LoVo (cell line): ENCODE measurements around the gene ADCY1.
A peak's percentile ranks its signal among the peaks of the same experiment; 100 is the strongest.

Source experiments
- DNase-seq: peaks from one replicate; pipeline ENCODE4 v3.0.0-alpha.2; 2016; ENCODE audit warnings: low spot score

ADCY1 gene

DNA sequence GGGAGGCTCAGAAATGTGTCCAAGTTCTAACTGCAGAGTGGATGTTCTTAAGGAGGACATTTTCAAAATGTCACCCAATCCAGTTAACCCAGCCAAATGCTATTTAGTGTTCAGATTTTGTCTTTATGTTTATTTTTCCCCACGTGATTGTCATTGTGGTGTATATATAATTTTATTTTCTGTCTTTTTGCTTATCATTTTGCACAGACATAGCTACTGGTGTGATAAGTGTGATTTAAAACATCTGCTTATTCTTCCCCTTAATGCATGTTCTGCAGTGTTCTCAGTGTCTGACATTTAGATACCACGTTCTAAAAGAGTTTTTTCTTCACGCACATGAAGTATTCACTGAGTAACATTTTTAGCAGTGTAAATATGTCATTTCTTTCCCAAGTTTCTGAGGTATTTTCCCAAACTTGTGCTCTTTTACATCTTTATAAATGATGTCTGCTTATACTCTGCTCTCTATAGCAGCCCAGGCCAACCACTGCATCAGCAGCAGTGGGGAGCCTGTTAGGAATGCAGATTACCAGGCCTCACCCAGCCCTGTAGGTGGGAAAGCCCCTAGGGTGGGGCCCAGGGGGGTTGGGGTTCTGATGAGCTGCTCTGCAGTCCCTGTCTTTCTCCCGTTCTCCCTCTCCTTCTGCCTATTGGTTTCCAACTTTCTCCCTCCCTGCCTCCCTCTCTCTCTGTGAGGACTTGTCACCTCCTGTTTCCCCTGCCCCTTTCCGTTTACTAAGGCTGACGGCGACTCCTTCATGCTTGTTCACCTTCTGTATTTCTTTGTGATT lies 20.8 kb downstream of the ADCY1 start:
- DNase-seq = no peak

DNA sequence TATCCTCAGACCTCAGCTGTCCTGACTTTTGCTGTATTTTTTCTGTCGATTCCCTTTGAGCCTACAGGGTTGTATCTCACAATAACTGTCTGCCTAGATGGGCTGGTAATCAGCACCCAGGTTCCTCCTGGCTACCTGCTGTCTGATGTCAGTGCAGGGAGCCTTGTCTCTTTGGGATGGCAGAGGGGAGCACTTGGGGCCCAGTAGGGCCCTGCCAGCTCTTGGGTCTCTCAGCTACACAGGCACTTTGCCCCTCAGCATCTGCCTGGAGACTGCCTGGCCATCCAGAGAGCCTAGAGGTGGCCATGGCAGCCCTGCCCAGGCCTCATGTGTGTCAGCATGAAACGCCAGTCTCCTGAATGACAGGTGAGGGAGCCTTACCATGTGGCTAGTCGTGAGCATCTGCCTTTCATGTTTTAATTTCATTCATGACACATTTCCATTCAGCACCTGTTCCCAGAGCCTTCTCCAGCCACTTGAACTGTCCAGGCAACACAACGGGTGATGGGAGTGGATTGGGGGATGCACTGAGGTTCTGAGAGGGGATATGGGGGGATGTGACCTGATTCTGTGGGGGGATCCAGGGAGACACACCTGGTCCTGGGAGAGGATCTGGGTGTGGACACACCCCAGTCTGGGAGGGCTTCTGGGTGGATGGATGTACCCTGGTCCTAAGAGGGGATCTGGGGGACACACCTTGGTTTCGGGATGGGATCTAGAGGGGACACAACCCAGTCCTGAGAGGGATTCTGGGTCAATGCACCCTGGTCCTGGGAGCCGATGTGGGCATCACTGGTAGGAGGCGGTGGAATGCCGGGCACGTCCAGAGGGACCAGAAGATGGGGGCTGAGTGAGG lies 21.9 kb downstream of the ADCY1 start:
- DNase-seq = no peak

DNA sequence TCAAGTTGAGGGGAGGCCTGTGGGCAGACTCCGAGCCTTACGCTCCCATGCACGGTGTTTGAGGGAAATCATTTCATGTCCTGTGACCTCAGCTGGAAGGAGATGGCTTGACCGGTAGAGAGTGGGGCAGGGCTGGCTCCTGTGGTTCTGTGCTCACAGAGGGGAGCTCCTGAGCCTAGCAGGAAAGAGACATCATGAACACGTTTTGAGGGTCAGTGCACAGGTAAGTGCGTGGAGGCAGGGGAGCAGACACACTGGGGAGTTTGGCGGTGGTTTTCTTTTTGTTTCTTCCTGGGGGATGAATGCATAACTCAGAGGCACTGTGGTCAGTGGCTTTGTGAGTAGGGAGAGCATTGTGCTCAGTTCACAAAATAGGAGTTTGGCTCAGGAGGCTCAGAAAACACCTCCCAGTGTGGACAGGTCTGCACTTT lies 22.5 kb downstream of the ADCY1 start:
- DNase-seq = no peak

DNA sequence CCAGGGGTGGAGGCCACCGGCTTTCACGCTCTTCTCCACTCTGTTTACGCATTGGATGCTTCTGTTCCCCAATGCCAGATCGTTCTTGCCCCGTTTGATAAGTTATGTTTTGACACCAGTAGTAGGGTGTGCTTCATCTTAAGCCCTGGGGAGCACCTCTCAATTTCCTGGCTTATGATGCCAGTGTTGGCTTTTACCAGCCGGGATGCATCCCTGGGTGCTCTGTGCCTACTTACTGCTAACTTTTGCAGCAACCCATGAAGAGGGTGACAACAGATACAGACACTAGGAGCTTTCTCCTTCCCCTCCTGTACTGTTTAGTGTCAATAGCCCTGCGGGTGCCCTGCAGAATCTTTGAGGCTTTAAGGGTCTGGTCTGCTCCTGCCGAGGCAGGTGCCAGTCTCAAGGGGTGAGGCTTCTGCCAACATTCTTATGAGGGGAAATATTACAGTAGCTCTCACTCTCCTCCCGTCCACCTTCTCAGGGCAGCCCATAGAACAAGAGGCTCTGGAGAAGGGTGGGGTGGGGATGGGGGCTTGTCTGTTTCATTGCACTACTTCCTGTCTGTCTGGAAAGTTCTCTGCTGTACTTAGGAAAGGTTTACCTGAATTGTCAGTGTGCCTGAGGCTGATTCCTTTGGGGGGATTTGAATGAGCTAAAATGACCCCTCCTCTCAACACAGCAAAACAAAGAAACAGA lies 23.3 kb downstream of the ADCY1 start:
- no peak for DNase-seq

DNA sequence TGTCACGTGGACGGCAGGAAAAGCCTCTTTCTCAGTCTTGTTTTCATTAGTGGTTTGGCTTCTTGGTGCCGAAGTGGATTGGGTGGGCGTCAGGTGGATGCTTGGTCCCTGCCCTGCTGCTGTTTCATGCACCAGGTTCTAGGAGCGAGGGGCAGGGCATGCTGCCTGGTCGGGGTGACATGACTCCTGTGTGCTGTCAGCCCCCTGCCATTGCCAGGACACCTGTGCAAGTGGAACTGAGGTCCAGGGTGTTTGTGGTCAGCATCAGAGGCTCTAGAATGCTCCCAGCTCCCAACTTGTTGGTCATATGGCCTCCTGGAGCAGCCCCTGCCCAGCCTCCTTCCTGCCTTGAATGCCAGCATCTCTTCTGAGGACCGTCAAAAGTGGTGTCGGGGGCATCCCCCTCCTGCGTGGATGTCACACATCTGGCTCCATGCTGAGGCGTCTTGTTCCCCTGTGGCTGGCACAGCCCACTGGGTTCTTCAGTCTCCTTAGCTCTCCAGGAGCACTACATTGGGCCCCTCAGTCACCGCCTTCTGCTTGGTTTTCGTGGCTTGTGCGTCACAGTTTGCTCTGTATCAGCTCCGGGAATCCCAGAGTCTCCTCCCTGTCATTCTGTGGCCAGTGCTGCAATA lies 24.8 kb downstream of the ADCY1 start:
- no peak for DNase-seq

DNA sequence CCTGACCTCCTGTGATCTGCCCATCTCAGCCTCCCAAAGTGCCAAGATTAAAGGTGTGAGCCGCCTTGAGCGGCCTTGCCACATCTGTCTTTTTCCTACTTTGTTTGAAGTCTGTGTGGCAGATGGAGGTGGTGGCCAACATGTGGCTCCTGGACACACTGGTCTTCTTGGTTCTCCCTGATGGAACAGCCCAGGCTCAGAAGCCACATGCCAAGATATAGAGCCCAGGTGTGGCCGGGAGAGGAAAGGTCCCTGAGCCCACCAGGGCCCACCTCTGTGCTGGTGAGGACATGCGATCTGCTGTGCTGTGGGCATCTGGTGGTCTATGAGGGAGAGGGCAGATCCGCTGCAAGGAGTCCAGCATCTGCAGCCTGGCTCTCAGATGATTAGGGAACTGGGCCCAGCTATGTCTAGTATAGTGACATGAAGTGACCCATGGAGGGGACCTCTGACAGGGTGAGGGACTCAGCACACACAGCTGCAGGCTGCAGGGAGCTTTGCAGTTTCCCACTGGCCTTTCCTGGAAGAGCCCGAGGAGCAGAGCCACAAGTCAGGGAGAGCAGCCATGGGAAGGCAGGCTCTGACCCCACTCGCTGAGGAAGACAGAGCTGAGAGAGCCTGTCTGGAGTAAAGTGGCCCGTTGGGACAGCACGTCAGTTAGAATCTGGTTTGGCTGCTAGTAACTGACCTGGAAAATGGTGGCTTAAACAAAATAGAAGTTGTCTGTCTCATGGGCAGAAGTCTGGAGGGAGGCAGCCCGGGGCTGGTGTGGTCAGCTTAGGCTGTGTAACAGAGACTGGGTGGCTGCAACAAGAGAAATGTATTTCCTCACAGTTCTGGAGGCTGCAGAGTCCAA lies 25.9 kb downstream of the ADCY1 start:
- DNase-seq = no peak

DNA sequence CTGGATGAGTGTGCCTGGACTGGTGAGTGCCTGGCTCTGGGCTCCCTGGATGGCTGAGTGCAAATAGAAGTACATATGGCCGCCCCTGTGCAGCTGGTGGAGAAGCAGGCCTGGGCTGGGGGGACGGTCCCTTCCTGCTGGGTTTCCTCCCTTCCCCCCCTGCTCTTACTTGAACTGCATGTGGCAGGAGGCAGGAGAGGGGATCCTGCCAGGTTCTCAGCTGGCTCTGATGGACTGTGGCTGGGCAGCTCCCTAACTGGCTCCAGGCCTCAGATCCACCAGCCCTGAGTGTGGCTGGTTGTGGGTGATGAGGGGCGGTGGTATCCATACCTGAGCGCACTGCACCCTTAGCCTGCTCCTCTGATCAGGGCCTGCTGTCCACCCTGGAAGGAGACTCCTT lies 26.9 kb downstream of the ADCY1 start:
- no peak for DNase-seq

DNA sequence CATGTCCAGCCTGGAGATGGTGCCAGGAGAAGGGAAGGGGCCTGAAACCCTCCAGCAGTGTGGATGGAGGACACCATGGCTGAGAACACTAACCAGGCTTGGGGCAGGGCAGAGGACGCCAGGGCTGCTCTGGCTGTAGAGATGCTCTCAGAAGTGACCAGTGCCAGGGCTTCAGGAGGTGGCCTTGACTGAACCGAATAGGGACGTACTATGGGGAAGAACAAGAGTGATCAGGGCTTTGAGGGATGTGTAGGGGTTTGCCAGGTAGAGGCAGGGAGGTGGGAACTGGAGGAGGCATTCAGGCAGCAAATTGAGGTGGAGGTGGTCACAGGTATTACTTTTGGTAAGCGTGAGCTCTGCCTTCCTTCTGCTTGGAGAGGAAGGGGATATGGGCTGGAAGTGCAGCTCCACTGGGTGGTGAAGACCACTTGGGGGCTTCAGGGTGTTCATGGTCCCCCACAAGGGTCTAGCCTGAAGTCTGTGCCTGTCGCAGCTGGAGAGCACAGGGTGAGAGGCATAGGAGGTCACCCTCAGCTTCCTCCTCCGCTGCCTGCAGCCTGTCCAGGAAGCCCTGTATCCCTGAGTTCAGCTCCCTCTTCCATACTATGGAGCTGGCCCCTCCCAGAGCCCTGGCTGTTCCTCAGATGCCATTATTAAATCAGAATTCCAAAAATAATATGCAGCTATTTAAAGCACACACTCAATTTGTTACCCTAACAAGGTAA lies 27.8 kb downstream of the ADCY1 start:
- DNase-seq = no peak

DNA sequence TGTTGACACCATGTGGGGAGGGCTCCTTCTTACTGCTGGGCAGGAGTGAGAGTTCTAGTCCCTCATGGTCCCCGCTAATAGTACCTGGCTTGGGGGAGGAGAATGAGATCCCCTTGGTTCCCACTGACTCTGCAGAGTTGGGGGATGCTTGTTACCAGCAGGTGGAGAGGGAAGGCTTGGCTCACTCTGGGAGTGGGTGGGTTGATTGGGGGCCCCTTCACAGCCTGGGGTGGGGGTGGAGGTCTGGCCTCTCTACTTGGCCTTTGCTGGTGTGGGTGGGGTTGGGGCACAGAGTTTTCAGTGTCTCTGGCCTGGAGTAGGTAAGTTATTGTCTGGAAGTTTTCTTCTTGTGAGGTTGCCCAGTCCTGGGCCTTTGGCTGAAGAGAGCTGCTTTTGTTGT lies 31.9 kb downstream of the ADCY1 start:
- no peak for DNase-seq

DNA sequence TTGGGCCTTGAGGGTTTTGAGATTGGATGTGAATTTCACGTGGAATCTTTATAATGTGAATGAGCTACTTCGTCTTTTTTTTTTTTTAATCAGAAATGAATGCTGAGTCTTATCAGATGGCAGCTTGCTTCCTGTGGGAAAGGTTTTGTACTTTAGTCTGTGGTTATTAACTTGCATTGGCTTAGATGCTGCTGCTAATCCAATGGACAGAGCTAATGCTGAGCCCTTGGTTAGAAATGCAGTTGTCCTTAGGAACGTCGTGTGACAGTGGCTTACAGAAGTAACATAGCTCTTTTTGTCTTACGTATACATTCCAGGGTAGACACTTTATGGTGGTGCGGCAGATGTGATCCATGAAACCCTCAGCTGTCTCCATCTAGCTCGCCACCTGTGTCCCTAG lies 32.8 kb downstream of the ADCY1 start:
- DNase-seq = no peak

DNA sequence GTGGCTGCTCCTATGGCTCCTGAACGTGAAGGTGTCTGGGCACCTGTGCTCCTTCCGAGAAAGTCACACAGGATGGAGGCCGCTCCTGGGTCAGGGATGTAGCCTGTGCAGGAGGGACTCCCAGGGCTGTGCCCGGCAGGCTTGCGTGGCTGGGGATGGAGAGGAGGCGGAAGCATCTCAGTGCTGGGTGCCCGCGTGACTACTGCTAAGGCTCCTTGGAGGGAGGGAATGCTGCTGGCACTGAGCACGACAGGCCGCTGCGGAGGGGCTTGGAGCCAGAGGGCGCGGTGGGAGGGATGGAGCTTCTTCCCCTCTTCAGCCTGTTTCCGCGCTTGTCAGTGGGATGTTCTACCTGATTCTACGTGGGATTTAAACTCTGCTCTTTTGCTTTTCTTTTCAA lies 35.0 kb downstream of the ADCY1 start:
- DNase-seq = no peak

DNA sequence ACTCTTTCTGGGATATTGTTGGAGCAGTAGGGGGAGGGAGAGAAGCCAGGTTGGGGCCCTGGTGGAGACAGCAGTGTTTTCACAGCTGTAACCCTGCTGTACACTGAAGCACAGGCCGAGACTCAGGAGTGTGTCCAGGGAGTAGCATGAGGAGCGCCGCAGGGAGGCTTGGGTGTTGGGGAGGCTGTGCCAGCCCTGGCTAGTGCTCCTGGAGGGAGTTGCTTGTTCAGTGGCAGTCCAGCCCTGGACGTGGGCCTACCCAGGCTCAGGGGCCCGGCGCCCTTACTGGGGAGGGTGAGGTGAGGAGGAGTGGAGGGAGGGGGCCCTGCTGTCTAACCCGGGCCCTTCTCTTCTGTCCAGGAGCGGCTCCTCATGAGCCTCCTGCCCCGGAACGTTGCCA lies 35.9 kb downstream of the ADCY1 start:
- DNase-seq = no peak

DNA sequence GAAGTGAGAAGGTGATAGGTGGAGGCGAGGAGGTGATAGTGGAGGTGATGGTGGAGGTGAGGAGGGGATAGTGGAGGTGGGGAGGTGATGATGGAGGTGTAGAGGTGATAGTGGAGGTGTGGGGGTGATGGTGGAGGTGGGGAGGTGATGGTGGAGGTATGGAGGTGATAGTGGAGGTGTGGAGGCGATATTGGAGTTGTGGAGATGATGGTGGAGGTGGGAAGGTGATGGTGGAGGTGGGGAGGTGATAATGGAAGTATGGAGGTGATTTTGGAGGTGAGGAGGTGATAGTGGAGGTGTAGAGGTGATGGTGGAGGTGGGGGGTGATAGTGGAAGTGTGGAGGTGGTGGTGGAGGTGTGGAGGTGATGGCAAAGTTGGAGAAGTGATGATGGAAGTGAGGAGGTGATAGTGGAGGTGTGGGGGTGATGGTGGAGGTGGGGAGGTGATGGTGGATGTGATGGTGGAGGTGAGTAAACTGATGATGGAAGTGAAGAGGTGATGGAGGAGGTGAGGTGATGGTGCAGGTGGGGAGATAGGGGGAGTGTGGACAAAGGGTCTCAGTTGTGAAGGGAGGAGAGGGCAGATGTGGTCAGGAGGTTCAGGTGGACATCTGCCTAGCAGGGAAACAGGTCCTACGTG lies 36.6 kb downstream of the ADCY1 start:
- DNase-seq = no peak

DNA sequence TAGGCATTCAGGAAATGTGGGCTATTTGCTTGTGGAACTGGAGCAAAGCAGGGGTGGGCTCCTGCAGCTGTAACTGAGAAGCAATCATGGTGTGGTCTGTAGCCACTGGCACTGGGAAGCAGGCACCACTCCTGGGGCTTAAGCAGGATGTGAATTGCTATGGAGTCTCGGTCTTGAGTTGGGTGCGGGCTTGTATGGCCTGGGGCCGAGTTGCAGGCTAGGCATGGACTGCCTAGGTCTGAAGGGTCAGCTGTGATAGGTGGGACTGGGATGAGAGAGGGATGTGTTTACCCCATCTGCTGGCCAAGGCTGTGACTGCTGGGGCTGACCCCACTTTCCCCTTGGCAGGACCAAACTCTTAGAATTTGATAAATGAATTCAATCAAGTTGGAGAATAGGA lies 43.0 kb downstream of the ADCY1 start:
- no peak for DNase-seq

DNA sequence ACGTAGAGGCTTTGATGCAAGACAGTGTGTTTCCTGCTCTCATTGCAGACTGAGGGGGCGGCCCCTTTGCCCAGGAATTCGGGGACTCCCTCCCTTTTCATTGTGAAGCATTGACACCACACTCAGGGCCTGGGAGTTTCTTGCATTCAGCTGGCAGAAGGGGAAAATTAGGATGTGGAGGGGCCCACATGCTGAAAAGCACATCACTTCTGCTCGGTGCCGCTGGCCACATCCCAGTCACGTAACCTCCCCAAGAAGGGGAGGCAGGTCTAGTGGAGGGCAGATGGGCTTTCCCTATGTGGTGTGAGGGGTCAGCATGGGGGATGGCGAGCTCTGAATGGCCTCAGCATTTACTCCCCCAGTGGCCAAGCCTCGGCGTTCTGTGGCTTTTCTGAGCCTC lies 47.9 kb downstream of the ADCY1 start:
- DNase-seq = no peak

DNA sequence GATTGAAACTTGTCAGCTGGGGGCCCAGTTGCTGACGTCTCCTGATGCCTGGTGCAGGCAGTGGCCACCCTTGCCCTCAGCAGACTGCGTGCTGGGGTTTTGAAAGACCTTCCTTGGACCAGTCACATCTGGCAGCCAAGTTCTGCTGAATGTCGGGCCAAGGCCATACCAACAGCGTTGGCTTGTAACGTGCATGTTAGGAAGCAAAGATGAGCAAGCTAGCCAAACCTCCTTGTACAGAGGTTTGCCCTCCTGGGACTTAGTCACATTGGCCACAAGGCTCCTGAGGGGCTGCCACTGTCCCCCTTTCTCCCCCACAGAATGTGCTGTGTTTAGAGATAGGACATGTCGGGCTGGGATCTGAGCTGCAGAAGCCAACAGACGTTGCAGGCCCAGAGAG lies 49.0 kb downstream of the ADCY1 start:
- DNase-seq = no peak

DNA sequence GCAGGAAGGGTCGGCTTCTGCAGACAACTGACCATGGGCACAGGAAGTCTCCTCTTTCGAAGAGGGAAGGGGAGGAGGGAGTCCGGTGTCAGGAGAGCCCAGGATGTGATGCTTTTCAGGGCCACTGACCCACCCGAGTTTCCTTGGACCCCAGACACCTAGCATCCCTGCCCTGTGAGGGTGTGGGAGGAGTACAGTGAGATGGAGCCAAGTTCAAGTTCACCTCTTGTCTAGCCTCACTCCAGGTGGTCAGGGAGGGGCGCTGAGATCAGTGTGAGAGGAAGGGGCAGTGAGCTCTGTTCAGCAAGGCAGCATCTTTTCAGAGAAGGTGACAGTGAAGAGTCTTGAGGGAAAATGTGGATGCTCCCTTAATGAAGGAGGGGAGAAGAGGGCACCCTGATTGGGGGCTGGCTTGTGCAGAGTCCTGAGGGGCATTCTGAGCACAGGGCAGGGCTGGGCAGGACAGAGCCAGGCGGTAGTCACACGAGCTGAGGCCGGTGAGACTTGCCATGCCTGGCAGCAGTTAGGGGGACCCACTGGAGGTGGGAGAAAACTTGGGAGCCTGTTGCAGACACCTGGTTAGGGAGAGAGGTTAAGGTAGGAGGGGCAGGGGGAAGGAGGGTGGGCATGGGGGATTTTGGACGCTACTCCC lies 49.7 kb downstream of the ADCY1 start:
- no peak for DNase-seq

DNA sequence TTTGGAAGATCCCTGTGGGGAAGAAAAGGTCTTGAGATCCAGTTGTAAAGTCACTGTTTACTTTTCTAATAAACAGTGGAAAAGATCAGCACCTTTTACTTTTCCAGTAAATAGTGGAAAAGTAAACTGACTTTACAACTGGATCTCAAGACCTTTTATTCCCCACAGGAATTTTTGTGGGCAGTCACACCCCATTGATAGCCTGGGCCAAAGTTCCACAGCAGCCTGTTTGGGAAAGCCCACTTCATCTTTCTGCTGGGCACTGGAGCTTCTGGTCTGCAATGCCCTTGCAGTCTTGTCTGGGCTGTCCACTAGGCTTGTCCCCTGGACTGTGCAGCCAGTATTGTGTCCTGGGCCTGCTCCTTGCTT lies 50.2 kb downstream of the ADCY1 start:
- peak; percentile 36 for DNase-seq

DNA sequence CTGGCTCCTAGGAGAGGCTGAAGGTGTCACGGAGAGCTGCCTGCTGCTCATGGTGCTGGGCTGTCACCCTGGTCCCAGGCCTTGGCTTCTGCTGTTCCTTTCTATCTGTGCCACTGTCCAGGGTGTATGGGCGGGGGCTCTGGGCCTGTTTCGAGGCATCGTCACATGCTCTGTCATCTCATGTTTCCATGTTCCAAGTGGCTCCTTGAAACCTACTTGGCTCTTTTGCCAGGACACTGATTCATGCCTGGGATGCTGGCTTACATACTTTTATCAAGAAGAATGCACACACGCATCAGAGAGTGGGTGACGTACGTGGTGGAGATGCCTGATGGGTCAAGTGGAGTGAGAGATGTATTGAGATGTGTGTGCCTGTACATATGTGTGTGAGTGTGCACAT lies 50.9 kb downstream of the ADCY1 start:
- no peak for DNase-seq
